PFSK-1 (cell line): ENCODE results near the gene LRRC59.

Experiments used
- FOXP2 ChIP-seq: optimal IDR thresholded peaks from 2 replicates; pipeline ENCODE3; 2011; ENCODE audit warnings: borderline replicate concordance, control low read depth, inconsistent platforms; ENCODE audit not compliant: insufficient read depth; ENCODE audit errors: extremely low read length, extremely low read depth
- POLR2AphosphoS5 ChIP-seq: IDR thresholded peaks from 2 replicates; pipeline ENCODE4 v1.6.1; 2012; ENCODE audit warnings: low read depth, mild to moderate bottlenecking, control low read depth, low read length, moderate library complexity
- SIN3A ChIP-seq: IDR thresholded peaks from 2 replicates; pipeline ENCODE4 v1.6.1; 2012; ENCODE audit warnings: mild to moderate bottlenecking, low read length, moderate library complexity, borderline replicate concordance; ENCODE audit not compliant: insufficient read depth
- TAF1 ChIP-seq: IDR thresholded peaks from 2 replicates; pipeline ENCODE4 v1.6.1; 2012; ENCODE audit warnings: low read length, control low read depth, borderline replicate concordance; ENCODE audit not compliant: insufficient read depth
- TF ChIP-seq, protein P1 (sequence below), 2 experiments: IDR thresholded peaks; 2 replicates each; pipeline versions ENCODE4 v1.6.1 to v1.8.0; 2011 to 2012; ENCODE audit warnings: low read depth in 2 of 2, low read length in 2 of 2, control low read depth in 1 of 2, inconsistent platforms in 1 of 2, mild to moderate bottlenecking in 1 of 2, moderate library complexity in 1 of 2; ENCODE audit not compliant: insufficient read depth in 1 of 2

Gene LRRC59

DNA sequence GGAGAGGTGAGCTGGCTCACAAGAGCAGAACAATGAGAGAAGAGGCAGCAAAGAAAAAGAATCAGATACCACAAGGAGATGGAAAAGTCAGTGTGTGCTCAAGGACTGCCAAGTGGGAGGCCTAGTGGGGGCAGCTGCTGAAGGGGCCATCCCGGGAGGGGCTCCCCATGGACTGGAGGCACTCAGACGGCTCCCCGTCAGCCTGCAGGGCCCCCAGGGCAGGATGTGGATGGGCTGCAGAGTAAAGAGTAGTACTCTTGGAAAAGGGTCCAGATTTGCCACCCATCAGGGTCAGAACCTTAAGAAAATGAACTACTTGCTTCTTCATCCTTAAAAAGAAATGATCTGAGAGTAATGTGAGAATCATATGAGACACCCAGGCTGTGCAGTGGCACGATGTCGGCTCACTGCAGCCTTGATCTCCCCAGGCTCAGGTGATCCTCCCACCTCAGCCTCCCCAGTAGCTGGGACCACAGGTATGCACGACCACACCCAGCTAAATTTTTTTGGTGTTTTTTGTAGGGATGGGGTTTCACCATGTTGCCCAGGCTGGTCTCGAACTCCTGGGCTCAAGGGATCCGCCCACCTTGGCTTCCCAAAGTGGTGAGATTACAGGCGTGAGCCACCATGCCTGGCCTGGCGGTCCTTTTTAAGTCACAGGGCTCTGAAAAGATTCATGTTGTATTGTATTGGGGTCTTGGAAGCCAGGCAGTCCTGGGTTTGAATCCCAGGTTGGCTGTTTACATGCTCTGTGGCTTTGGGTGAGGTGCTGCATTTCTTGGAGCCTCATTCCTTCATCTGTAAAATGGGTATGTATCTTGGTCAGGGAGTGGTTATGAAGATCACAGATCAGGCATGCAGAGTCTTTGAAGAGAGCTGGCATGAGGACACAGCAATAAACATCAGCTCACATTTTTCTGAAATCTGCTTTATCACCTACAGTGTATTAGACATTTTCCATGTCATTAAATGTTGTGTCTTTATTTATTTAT, 43.8 kb upstream of the LRRC59 start:
- TF ChIP-seq, protein P1, sequence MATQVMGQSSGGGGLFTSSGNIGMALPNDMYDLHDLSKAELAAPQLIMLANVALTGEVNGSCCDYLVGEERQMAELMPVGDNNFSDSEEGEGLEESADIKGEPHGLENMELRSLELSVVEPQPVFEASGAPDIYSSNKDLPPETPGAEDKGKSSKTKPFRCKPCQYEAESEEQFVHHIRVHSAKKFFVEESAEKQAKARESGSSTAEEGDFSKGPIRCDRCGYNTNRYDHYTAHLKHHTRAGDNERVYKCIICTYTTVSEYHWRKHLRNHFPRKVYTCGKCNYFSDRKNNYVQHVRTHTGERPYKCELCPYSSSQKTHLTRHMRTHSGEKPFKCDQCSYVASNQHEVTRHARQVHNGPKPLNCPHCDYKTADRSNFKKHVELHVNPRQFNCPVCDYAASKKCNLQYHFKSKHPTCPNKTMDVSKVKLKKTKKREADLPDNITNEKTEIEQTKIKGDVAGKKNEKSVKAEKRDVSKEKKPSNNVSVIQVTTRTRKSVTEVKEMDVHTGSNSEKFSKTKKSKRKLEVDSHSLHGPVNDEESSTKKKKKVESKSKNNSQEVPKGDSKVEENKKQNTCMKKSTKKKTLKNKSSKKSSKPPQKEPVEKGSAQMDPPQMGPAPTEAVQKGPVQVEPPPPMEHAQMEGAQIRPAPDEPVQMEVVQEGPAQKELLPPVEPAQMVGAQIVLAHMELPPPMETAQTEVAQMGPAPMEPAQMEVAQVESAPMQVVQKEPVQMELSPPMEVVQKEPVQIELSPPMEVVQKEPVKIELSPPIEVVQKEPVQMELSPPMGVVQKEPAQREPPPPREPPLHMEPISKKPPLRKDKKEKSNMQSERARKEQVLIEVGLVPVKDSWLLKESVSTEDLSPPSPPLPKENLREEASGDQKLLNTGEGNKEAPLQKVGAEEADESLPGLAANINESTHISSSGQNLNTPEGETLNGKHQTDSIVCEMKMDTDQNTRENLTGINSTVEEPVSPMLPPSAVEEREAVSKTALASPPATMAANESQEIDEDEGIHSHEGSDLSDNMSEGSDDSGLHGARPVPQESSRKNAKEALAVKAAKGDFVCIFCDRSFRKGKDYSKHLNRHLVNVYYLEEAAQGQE (IDR thresholded peaks at IDR 0.05; ENCODE audit: insufficient read depth in 1 of 2, low read depth in 2 of 2, low read length in 2 of 2) = no peak
- TF ChIP-seq SIN3A (no peak), FOXP2 (no peak), POLR2AphosphoS5 (no peak), TAF1 (no peak)

DNA sequence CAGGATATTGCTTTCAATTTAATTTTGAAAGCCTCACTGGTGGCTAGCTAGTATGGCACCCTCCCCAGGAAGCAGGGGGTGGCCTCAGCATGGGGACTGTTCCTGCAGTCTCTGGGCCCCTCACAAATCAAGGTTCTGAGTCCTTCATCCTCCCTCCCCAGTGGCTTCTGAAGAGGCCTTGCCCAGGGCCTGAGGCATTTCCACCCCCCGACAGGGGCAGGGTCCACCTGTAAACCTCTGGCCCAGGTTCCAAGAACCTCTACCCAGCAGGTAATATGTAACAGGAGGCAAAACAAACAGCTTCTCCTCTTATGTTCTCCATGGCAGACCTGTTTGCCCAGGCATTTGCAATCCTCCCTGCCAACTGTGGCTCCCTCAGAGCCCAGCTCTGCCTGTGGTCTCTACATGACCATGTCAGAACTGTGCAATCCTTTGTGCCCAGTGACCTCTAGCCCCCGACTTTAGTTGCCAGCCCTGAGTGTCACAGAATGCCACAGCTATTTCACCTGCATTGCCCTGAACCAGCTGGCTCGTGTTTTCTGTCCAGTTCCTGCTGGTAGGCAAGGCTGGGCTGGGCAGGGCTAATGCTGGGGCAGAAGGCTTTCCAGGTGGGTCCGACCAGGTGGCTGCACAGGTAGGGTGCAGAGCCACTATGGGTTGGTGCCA, 43.0 kb upstream of the LRRC59 start:
- TF ChIP-seq FOXP2 (no peak), SIN3A (no peak), TAF1 (no peak), POLR2AphosphoS5 (no peak)
- TF ChIP-seq, protein P1 (IDR thresholded peaks at IDR 0.05; ENCODE audit: insufficient read depth in 1 of 2, low read depth in 2 of 2, low read length in 2 of 2) = no peak

DNA sequence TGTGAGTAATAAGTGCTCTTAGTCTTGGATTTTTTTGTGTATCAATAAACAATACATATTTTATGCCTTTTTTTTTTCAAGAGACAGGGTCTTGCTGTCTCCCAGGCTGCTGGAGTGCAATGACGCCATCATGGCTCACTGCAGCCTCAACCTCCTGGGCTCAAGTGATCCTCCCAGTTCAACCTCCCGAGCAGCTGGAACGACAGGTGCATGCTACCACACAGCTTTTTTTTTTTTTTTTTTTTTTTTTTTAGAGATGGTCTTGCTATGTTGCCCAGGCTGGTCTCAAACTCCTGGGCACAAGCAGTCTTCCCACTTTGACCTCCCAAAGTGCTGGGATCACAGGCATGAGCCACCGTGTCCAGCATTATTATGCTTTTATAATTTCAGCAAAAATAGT, 41.7 kb upstream of the LRRC59 start:
- TF ChIP-seq SIN3A (no peak), POLR2AphosphoS5 (no peak)
- TF ChIP-seq, protein P1 (IDR thresholded peaks at IDR 0.05; ENCODE audit: insufficient read depth in 1 of 2, low read depth in 2 of 2, low read length in 2 of 2) = no peak

DNA sequence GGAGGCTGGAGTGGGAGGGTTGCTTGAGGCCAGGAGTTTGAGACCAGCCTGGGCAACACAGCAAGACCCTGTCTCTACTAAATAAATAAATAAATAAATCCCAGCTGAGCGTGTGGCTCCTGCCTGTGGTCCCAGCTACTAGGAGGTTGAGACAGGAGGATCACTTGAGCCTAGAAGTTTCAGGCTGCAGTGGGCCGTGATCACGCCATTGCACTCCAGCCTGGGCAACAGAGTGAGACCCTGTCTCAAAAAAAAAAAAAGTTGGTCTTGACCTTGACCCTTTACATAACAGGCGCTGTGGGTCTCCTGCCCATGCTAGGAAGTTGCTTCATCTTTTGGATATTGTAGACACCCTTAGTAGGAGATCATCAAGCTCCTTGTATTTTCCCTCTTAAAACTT, 40.1 kb upstream of the LRRC59 start:
- TF ChIP-seq FOXP2 = no peak
- TF ChIP-seq, protein P1 (IDR thresholded peaks at IDR 0.05; ENCODE audit: insufficient read depth in 1 of 2, low read depth in 2 of 2, low read length in 2 of 2) = no peak
- TF ChIP-seq SIN3A = no peak
- TF ChIP-seq POLR2AphosphoS5 = no peak
- TF ChIP-seq TAF1 = no peak
